C4-2B (cell line): Measurements from ENCODE around the gene MC3R.

Experiments used
- H3K27ac ChIP-seq: fragments of 450-650 bp; 2 replicates; pipeline ENCODE4 v1.5.1; 2017
- CTCF ChIP-seq: fragments of 450-650 bp; conservative IDR thresholded peaks from 2 replicates; pipeline ENCODE4 v1.5.1; 2017; ENCODE audit warnings: mild to moderate bottlenecking
- ZFX ChIP-seq: fragments of 450-650 bp; IDR thresholded peaks from 2 replicates; pipeline ENCODE4 v1.6.1; 2017

MC3R gene

DNA sequence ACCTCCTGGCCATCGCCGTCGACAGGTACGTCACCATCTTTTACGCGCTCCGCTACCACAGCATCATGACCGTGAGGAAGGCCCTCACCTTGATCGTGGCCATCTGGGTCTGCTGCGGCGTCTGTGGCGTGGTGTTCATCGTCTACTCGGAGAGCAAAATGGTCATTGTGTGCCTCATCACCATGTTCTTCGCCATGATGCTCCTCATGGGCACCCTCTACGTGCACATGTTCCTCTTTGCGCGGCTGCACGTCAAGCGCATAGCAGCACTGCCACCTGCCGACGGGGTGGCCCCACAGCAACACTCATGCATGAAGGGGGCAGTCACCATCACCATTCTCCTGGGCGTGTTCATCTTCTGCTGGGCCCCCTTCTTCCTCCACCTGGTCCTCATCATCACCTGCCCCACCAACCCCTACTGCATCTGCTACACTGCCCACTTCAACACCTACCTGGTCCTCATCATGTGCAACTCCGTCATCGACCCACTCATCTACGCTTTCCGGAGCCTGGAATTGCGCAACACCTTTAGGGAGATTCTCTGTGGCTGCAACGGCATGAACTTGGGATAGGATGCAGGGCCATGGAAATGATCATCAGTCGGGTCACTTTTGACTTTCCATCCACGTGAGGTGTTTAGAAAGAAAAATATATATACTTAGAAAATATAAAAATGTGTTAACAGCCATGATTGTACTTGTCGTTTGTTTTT is 868 bp downstream of the MC3R start:
- TF ChIP-seq CTCF (peak; percentile 84), ZFX (no peak)
- no peak overlapping the region for H3K27ac ChIP-seq

DNA sequence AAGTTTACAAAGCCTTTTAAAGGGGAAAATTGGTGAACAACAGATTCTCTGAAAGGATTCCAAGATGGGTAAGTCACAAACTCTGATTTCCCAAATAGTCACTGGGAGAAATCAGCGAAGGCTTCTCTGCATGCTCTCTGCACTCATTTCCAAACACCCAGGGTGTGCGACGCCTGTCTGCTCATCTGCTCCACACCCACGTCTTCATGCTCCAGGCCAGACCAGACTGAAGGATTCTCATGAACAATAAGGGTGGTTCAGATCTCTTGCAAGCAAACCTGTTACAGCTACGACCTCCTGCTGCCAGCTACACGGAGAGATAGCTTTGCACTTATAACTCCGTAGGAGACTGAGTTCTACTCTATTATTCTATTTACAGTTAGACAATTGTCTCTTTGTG is 1.4 kb downstream of the MC3R start:
- H3K27ac ChIP-seq, result no peak overlapping the region
- TF ChIP-seq CTCF, result no peak
- TF ChIP-seq ZFX, result no peak

DNA sequence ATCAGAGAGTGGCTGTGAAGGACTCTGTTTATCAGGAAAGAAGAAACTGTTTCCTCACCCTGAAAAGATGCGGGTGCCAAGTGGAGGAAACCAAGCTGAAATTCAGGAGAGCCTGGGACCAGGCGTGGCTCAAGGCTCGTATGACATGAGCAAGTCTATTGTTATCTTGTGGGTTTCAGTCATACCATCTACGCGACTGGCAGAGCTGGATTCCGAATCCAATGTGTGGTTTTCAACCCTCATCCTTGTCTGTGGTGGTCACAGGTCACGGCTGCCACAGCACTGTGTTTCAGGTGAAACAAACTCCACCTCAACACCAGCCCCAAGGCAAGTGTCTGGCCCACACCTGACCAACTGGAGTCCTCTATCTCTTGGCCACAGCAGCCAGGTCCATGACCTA is 9.1 kb downstream of the MC3R start:
- TF ChIP-seq CTCF (no peak), ZFX (no peak)

DNA sequence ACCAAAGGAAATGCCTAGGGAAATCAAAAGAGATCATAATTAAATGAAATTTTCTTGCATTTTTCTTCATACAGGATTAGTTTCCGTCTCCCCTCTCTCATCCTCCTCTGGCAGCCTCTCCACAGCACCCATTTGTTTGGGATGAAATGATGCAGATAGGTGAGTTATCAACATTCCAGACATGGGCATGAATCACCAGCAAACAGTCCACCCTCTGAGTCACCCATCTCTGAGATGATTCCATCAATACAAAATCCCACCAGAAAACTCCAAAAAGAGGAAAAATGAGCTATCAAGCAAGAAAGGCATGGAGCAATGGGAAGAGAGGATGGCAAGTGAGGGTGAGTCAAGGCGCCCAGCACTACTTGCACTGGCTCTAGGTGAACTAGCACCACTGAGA is 11.4 kb downstream of the MC3R start:
- no peak overlapping the region for H3K27ac ChIP-seq
- TF ChIP-seq ZFX (no peak), CTCF (no peak)

More for the DNA sequence above, 9.1 kb downstream of the MC3R start:
- no peak overlapping the region for H3K27ac ChIP-seq

GRCh38 chr20:56268536-56268935 is 20.0 kb downstream of the MC3R start:
- no peak overlapping the region for H3K27ac ChIP-seq
- TF ChIP-seq CTCF (no peak), ZFX (no peak)

- no peak for TF ChIP-seq ZFX
- no peak for TF ChIP-seq CTCF
- no peak overlapping the region for H3K27ac ChIP-seq
Observed at GRCh38 chr20:56271974-56272373, 23.4 kb downstream of the MC3R start.

- TF ChIP-seq ZFX, result no peak
- TF ChIP-seq CTCF, result no peak
- no peak overlapping the region for H3K27ac ChIP-seq
Observed at GRCh38 chr20:56273491-56273890, 25.0 kb downstream of the MC3R start.
